ENCODE data around the gene FAM168B. TPM values are rescaled to one million over a fixed set of nuclear protein-coding genes. Genes with fewer than 3 reads are reported as not detected.
A peak's percentile ranks its signal among the peaks of the same experiment; 100 is the strongest.

Gene FAM168B
- total and polyA plus RNA-seq, 12 donors, result 17.3 to 112 (median 85.0) TPM

DNA sequence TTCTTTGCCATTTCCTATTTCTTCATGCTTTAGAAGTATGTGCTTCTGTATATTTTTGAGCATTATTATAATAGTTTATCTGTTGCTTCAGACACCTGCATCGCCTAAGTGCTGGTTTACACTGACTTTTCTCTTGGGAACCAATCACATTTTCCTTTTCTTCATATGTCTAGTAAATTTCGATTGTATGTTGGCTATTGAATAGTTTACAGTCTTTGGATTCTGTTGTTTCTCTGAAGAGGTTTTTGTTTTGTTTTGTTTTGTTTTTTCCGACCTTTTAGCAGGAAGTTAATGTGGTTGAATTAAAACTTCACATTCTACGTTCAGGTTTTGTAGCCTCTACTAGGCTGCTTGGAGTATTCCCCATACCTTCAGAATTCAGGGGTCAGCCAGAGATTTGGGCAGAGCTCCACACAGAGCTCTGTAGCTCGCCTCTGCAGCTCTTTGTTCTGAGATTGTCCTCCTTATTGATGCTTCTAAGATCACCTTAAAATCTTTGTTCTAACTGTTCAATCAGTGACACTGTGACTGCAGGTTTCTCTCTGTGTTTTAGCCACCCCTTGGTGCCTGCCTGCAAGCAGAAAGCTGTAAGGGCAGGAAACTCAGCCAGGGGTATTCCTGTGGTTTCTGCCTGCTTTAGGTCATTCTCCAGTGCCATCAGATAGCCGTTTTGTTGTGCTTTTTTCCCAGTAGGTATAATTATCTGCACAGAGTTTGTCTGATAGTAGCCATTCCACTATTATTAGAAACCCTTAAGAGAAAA lies 83.4 kb downstream of the FAM168B start:
- no peak for ATAC-seq
- Histone ChIP-seq H3K9me3 (no peaks in the 10 kb centered on the region), H3K27ac (no peak overlapping the region), H3K4me1 (no peaks in the 10 kb centered on the region), H3K4me3 (no peak overlapping the region), H3K36me3 (no peaks in the 10 kb centered on the region), H3K27me3 (peaks cover 0 to 49% (median 18%) of the 10 kb centered on the region in 7 donors)
- TF ChIP-seq, protein P1, sequence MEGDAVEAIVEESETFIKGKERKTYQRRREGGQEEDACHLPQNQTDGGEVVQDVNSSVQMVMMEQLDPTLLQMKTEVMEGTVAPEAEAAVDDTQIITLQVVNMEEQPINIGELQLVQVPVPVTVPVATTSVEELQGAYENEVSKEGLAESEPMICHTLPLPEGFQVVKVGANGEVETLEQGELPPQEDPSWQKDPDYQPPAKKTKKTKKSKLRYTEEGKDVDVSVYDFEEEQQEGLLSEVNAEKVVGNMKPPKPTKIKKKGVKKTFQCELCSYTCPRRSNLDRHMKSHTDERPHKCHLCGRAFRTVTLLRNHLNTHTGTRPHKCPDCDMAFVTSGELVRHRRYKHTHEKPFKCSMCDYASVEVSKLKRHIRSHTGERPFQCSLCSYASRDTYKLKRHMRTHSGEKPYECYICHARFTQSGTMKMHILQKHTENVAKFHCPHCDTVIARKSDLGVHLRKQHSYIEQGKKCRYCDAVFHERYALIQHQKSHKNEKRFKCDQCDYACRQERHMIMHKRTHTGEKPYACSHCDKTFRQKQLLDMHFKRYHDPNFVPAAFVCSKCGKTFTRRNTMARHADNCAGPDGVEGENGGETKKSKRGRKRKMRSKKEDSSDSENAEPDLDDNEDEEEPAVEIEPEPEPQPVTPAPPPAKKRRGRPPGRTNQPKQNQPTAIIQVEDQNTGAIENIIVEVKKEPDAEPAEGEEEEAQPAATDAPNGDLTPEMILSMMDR (IDR thresholded peaks at IDR 0.05), result no peak
- WGBS, 2 donors, result 63 to 70% methylated on average over 6 of the region's 6 CpGs
- intact Hi-C loops (cut with DNase I), result no loop called here
- DNase-seq, result no peak

DNA sequence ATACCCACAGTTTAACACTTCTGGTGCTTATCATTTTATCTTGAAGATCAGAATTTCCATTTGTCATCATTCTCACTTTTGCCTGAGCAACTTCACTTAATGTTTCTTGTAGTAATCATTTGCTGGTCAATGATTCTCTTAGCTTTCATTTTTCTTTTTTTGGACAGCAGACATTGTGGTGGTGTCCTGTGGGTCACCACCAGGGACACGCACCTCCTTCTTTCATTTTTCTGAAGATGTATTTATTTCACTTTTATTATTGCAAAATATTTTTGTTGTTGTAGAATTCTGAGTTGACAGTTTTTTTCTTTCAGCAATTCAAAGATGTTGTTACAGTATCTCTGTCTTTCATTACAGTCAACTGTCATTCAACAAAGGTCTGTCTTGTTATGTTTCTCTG lies 84.3 kb downstream of the FAM168B start:
- ATAC-seq, result no peak
- TF ChIP-seq, protein P1 (IDR thresholded peaks at IDR 0.05), result no peak
- Histone ChIP-seq H3K4me3 (no peak overlapping the region), H3K27ac (no peak overlapping the region), H3K36me3 (no peaks in the 10 kb centered on the region), H3K27me3 (peaks cover 0 to 45% (median 19%) of the 10 kb centered on the region in 7 donors), H3K9me3 (no peaks in the 10 kb centered on the region), H3K4me1 (no peaks in the 10 kb centered on the region)
- intact Hi-C loops (cut with DNase I), result no loop called here
- DNase-seq, result no peak
- WGBS, 2 donors, result 82 to 97% methylated on average over 1 of the region's 1 CpG

DNA sequence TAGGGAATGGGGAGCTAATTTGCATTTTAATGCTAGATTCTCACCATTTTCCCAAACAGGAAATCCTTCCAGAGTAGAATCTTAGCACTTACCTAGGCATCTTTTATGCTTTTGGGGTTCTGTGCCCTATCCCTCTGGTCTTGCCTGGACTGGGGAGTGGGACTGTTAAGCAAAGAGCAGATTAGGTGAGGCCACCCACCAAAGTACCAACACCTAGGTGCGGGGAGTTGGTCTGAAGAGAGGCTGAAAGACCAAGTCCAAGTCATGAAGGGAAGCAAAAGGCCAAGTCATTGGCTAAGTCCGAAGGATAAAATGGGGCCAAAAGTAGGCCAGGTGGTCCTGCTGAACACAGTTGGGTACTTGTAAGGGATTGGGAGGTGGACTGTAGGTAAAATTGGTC lies 86.7 kb downstream of the FAM168B start:
- no peaks in the 10 kb centered on the region for H3K4me1 ChIP-seq
- TF ChIP-seq, protein P1 (IDR thresholded peaks at IDR 0.05), result no peak
- no peaks in the 10 kb centered on the region for H3K36me3 ChIP-seq
- no peak overlapping the region for H3K4me3 ChIP-seq
- ATAC-seq, result no peak
- no peaks in the 10 kb centered on the region for H3K9me3 ChIP-seq
- peaks cover 0 to 30% (median 21%) of the 10 kb centered on the region in 7 donors for H3K27me3 ChIP-seq
- intact Hi-C loops (cut with DNase I), result no loop called here
- no peak for DNase-seq
- WGBS, 2 donors, result 89 to 93% methylated on average over 2 of the region's 2 CpGs
- no peak overlapping the region for H3K27ac ChIP-seq

DNA sequence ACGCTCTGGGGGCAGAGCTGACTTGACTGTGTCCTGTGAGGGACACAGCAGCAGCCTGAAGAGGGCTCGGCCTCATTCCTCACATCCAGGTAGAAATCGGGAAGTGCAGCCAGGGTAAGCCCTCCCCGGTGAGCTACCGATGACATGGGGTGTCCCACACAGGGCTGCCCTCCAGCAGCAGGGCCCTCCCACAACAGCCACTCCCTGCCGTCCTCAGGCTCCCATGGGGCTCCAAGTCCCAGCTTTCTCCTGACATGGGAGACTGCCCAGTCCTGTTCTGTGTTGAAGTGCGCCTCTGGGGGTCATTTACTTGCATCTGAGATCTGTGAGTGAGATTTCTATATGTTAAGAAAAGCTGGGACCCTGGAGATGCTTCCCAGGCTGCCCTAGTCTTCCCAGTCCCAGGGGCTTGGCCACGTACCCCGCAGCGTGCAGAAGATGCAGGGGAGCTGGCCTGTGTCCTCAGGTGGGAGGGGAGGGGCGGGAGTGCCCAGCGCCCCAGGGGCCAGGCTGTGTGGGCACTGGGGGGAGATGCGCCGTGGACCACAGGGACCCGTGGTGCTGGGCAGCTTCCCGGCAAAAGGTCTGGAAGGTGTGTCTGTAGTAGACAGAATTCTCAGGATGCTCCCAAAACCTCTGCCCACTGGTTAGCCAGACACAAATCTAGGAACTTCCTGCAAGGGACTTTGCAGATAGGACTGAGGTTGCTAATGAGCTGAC lies 87.9 kb downstream of the FAM168B start:
- TF ChIP-seq, protein P1 (IDR thresholded peaks at IDR 0.05), result no peak
- Histone ChIP-seq H3K4me3 (no peak overlapping the region), H3K36me3 (no peaks in the 10 kb centered on the region), H3K27me3 (peaks cover 0 to 30% (median 15%) of the 10 kb centered on the region in 7 donors), H3K4me1 (no peaks in the 10 kb centered on the region), H3K9me3 (no peaks in the 10 kb centered on the region), H3K27ac (no peak overlapping the region)
- no peak for DNase-seq
- peak in 1 of 8 donors; percentile 17 for ATAC-seq
- intact Hi-C loops (cut with DNase I), result no loop called here
- 73 to 76% methylated on average over 16 of the region's 16 CpGs for WGBS, 2 donors
